Fibroblast of lung (primary cell): ENCODE data around the gene TNS1. TPM values are rescaled to one million over a fixed set of nuclear protein-coding genes. Genes with fewer than 3 reads are reported as not detected.

ENCODE experiments used
- DNase-seq, 2 donors: peaks; one replicate each; pipeline versions ENCODE4 v3.0.0 to v3.0.0-alpha.2; 2010; ENCODE audit warnings: low read depth in 2 of 2
- H2AFZ ChIP-seq: 2 replicates; pipeline ENCODE4 v1.5.1; 2012; ENCODE audit warnings: low read length, control low read depth, inconsistent platforms
- H3K27ac ChIP-seq: 2 replicates; pipeline ENCODE4 v1.5.1; 2011; ENCODE audit warnings: low read length, control low read depth; ENCODE audit not compliant: insufficient read depth
- H3K27me3 ChIP-seq: 2 replicates; pipeline ENCODE4 v1.5.1; 2011; ENCODE audit warnings: mild to moderate bottlenecking, low read length; ENCODE audit not compliant: control insufficient read depth, insufficient read depth
- H3K36me3 ChIP-seq: 2 replicates; pipeline ENCODE4 v1.5.1; 2011; ENCODE audit warnings: low read length; ENCODE audit not compliant: control insufficient read depth, insufficient read depth
- H3K4me1 ChIP-seq: 2 replicates; pipeline ENCODE4 v1.5.1; 2011; ENCODE audit warnings: low read length; ENCODE audit not compliant: control insufficient read depth, insufficient read depth; ENCODE audit errors: extremely low read depth
- H3K4me2 ChIP-seq: 2 replicates; pipeline ENCODE4 v1.5.1; 2011; ENCODE audit warnings: low read length, control low read depth; ENCODE audit not compliant: insufficient read depth; ENCODE audit errors: extremely low read depth
- H3K4me3 ChIP-seq, 4 experiments: fragments of 200-600 bp in 1 of 4; sonication (generic) in 1 of 4; replicated peaks in 1 of 4; 2 replicates each; pipeline ENCODE4 v1.5.1; 2011 to 2016; ENCODE audit warnings: low read length in 4 of 4, low read depth in 3 of 4, mild to moderate bottlenecking in 3 of 4, control low read depth in 2 of 4, inconsistent platforms in 1 of 4, mixed read lengths in 1 of 4; ENCODE audit not compliant: insufficient read depth in 1 of 4; ENCODE audit errors: control extremely low read depth in 1 of 4
- H3K79me2 ChIP-seq: 2 replicates; pipeline ENCODE4 v1.5.1; 2012; ENCODE audit warnings: mild to moderate bottlenecking, low read length, inconsistent platforms; ENCODE audit not compliant: control insufficient read depth, insufficient read depth
- H3K9ac ChIP-seq: 2 replicates; pipeline ENCODE4 v1.5.1; 2011; ENCODE audit warnings: mild to moderate bottlenecking, low read length, control low read depth; ENCODE audit not compliant: insufficient read depth
- H3K9me3 ChIP-seq: 2 replicates; pipeline ENCODE4 v1.5.1; 2012; ENCODE audit warnings: low read depth, low read length; ENCODE audit not compliant: control insufficient read depth, insufficient read depth
- H4K20me1 ChIP-seq: 2 replicates; pipeline ENCODE4 v1.5.1; 2011; ENCODE audit warnings: low read length; ENCODE audit not compliant: control insufficient read depth, insufficient read depth; ENCODE audit errors: extremely low read depth
- CTCF ChIP-seq, 2 donors: IDR thresholded peaks in 1 of 2; conservative IDR thresholded peaks in 1 of 2; 1 replicate in 1 of 2; 2 replicates in 1 of 2; pipeline ENCODE4 v1.5.1; 2011 to 2012; ENCODE audit warnings: low read length in 2 of 2, control low read depth in 1 of 2, inconsistent platforms in 1 of 2, low read depth in 1 of 2, mild to moderate bottlenecking in 1 of 2
- EZH2 ChIP-seq: IDR thresholded peaks from 2 replicates; pipeline ENCODE4 v1.5.1; 2012; ENCODE audit warnings: low read length, control low read depth, mild to moderate bottlenecking; ENCODE audit errors: missing control alignments
- polyA plus RNA-seq, 2 donors: library from polyadenylated mRNA; depleted of rRNA in 1 of 2; stranded (reverse) in 1 of 2; unstranded in 1 of 2; fragments of >200 nt; gene quantifications; 2 replicates each; pipeline ENCODE4 v1.2.1, GENCODE V29; 2011 to 2012; ENCODE audit warnings: missing spikeins in 1 of 2
- total RNA-seq: library from RNA; depleted of rRNA; stranded (reverse); fragments of >200 nt; gene quantifications from 2 replicates; pipeline ENCODE4 v1.2.1, GENCODE V29; 2014

The TNS1 gene
- total and polyA plus RNA-seq, 2 donors (not counting 1 experiment from before 2014, with no cell fraction given): 44.4 to 47.1 TPM

- TF ChIP-seq CTCF (conservative IDR thresholded peaks at IDR 0.05 in 1 of 2, IDR thresholded peaks at IDR 0.05 in 1 of 2; ENCODE audit: low read depth in 1 of 2, low read length in 2 of 2): no peak
- TF ChIP-seq EZH2: no peak
- no peak overlapping the region for H3K4me3 ChIP-seq
- H3K79me2 ChIP-seq: peaks cover 32% of the 10 kb centered on the region
- no peak overlapping the region for H3K27ac ChIP-seq
- no peak overlapping the region for H3K9ac ChIP-seq
- DNase-seq: no peak
- peaks cover 32% of the 10 kb centered on the region for H3K4me1 ChIP-seq
- no peak overlapping the region for H3K4me2 ChIP-seq
- H2AFZ ChIP-seq: no peak overlapping the region
- peaks cover under 1% of the 10 kb centered on the region for H3K36me3 ChIP-seq
- H3K27me3 ChIP-seq: no peaks in the 10 kb centered on the region
- H3K9me3 ChIP-seq: no peaks in the 10 kb centered on the region
- H4K20me1 ChIP-seq: no peaks in the 10 kb centered on the region
Measured at GRCh38 chr2:217927601-217928323, 75.0 kb downstream of the TNS1 start.

GRCh38 chr2:217926801-217927200 is 76.0 kb downstream of the TNS1 start:
- Histone ChIP-seq H3K9me3 (no peaks in the 10 kb centered on the region), H3K4me1 (peaks cover 38% of the 10 kb centered on the region), H3K27ac (no peak overlapping the region), H3K9ac (no peak overlapping the region), H3K4me2 (no peak overlapping the region), H2AFZ (no peak overlapping the region), H3K79me2 (peaks cover 30% of the 10 kb centered on the region), H3K27me3 (no peaks in the 10 kb centered on the region), H3K36me3 (no peaks in the 10 kb centered on the region), H4K20me1 (no peaks in the 10 kb centered on the region), H3K4me3 (no peak overlapping the region)
- no peak for DNase-seq
- no peak for TF ChIP-seq CTCF (conservative IDR thresholded peaks at IDR 0.05 in 1 of 2, IDR thresholded peaks at IDR 0.05 in 1 of 2; ENCODE audit: low read depth in 1 of 2, low read length in 2 of 2)
- no peak for TF ChIP-seq EZH2

- H3K36me3 ChIP-seq: no peaks in the 10 kb centered on the region
- DNase-seq: no peak
- no peak overlapping the region for H2AFZ ChIP-seq
- H3K4me1 ChIP-seq: peaks cover 36% of the 10 kb centered on the region
- H3K27ac ChIP-seq: no peak overlapping the region
- no peaks in the 10 kb centered on the region for H4K20me1 ChIP-seq
- peaks cover 27% of the 10 kb centered on the region for H3K79me2 ChIP-seq
- H3K9me3 ChIP-seq: no peaks in the 10 kb centered on the region
- no peak overlapping the region for H3K4me3 ChIP-seq
- no peak for TF ChIP-seq CTCF (conservative IDR thresholded peaks at IDR 0.05 in 1 of 2, IDR thresholded peaks at IDR 0.05 in 1 of 2; ENCODE audit: low read depth in 1 of 2, low read length in 2 of 2)
- TF ChIP-seq EZH2: no peak
- H3K4me2 ChIP-seq: no peak overlapping the region
- no peak overlapping the region for H3K9ac ChIP-seq
- no peaks in the 10 kb centered on the region for H3K27me3 ChIP-seq
Measured at GRCh38 chr2:217924346-217924901, 78.4 kb downstream of the TNS1 start.
